WTC11 (cell line): ENCODE measurements around the gene MUC6.

ENCODE experiments used
- CBFB ChIP-seq: sonication (generic); formaldehyde crosslinking; IDR thresholded peaks from 2 replicates; pipeline ENCODE4 v1.8.1; 2022; ENCODE audit warnings: mild to moderate bottlenecking, low read depth, missing genetic modification reagents
- PRRX2 ChIP-seq: fragments of 250-450 bp; sonication (Bioruptor Pico); IDR thresholded peaks from 2 replicates; pipeline ENCODE4 v1.8.0; 2021; ENCODE audit warnings: mild to moderate bottlenecking
- TF ChIP-seq, protein P1 (sequence below): fragments of 200-600 bp; IDR thresholded peaks from 2 replicates; pipeline ENCODE4 v1.8.0; 2022; ENCODE audit warnings: antibody characterized with exemption
- TF ChIP-seq, protein P2 (sequence below): sonication (generic); formaldehyde crosslinking; IDR thresholded peaks from 2 replicates; pipeline ENCODE4 v1.8.0; 2023; ENCODE audit warnings: missing genetic modification reagents

DNA sequence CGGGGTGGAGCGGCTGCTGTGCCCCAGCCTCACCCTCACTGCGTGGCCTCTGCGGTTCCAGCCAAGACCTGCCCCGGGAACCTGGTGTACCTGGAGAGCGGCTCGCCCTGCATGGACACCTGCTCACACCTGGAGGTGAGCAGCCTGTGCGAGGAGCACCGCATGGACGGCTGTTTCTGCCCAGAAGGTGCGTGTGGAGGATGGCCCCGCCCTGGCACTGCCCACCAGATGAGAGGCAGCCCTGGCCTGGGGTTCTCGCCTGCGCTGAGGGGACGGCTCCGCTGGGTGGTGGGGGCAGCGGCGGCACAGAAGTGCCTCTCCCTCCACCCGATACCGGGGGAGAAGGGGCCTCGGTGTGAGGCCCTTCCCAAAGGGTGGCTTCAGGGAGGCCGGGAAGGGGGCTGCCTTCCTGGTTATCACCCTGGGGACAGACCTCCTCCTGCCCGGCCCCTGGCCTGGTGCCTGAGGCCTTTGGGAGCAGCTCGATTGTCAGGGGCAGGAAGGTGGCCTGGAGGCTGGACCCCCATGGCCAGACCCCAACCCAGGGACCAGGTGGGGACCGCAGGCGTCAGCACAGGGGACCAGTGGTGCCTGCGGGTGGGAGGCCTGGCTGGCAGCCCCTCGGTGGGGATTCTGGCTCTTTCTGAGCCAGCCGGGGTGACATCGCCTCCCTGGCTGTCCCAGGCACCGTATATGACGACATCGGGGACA, 45.2 kb upstream of the MUC6 start:
- TF ChIP-seq PRRX2 (no peak), CBFB (CRISPR knock-in tag) (no peak)
- TF ChIP-seq, protein P1, sequence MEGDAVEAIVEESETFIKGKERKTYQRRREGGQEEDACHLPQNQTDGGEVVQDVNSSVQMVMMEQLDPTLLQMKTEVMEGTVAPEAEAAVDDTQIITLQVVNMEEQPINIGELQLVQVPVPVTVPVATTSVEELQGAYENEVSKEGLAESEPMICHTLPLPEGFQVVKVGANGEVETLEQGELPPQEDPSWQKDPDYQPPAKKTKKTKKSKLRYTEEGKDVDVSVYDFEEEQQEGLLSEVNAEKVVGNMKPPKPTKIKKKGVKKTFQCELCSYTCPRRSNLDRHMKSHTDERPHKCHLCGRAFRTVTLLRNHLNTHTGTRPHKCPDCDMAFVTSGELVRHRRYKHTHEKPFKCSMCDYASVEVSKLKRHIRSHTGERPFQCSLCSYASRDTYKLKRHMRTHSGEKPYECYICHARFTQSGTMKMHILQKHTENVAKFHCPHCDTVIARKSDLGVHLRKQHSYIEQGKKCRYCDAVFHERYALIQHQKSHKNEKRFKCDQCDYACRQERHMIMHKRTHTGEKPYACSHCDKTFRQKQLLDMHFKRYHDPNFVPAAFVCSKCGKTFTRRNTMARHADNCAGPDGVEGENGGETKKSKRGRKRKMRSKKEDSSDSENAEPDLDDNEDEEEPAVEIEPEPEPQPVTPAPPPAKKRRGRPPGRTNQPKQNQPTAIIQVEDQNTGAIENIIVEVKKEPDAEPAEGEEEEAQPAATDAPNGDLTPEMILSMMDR, result no peak
- TF ChIP-seq, protein P2, sequence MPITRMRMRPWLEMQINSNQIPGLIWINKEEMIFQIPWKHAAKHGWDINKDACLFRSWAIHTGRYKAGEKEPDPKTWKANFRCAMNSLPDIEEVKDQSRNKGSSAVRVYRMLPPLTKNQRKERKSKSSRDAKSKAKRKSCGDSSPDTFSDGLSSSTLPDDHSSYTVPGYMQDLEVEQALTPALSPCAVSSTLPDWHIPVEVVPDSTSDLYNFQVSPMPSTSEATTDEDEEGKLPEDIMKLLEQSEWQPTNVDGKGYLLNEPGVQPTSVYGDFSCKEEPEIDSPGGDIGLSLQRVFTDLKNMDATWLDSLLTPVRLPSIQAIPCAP, result no peak
